Pulmonary artery endothelial cell (primary cell): ENCODE measurements around the gene EIF1AX. TPM values are rescaled to one million over a fixed set of nuclear protein-coding genes. Genes with fewer than 3 reads are reported as not detected.
"Not testable (repeated sequence)": the region's sequence is repeated elsewhere in the genome, so short reads cannot be mapped to it uniquely, and the experiment has no call there.

ENCODE experiments used
- DNase-seq: peaks from one replicate; pipeline ENCODE4 v3.0.0-alpha.2; 2011; ENCODE audit warnings: low read depth, low spot score
- total RNA-seq: library from RNA; depleted of rRNA; stranded (reverse); fragments of >200 nt; gene quantifications from 2 replicates; pipeline ENCODE4 v1.2.3, GENCODE V29; 2014

Gene EIF1AX
- total RNA-seq = 31.5 and 36.7 TPM in 2 replicates

GRCh38 chrX:20141281-20142220 lies at the start of gene EIF1AX:
Gene EIF1AX, minus strand, starts transcription at chrX:20141838. Its CDS starts 198 bp downstream, at chrX:20141640.
- DNase-seq = peak; percentile 96

GRCh38 chrX:20189171-20189570 lies 47.5 kb upstream of the EIF1AX start:
- DNase-seq = no peak

GRCh38 chrX:20181598-20182329 lies 40.1 kb upstream of the EIF1AX start:
- no peak for DNase-seq

- no peak for DNase-seq
Measured at GRCh38 chrX:20177093-20177492, 35.5 kb upstream of the EIF1AX start.

GRCh38 chrX:20173856-20174255 lies 32.2 kb upstream of the EIF1AX start:
- DNase-seq = no peak

- DNase-seq = no peak
Measured at GRCh38 chrX:20173313-20173712, 31.7 kb upstream of the EIF1AX start.

- no peak for DNase-seq
Measured at GRCh38 chrX:20171887-20172286, 30.2 kb upstream of the EIF1AX start.

- not testable (repeated sequence) for DNase-seq
Measured at GRCh38 chrX:20162516-20162915, 20.9 kb upstream of the EIF1AX start.

- DNase-seq = no peak
Measured at GRCh38 chrX:20159797-20160385, 18.3 kb upstream of the EIF1AX start.

GRCh38 chrX:20151689-20152088 lies 10.1 kb upstream of the EIF1AX start:
- no peak for DNase-seq

- no peak for DNase-seq
Measured at GRCh38 chrX:20149326-20149725, 7.7 kb upstream of the EIF1AX start.

- DNase-seq = no peak
Measured at GRCh38 chrX:20147561-20147960, 5.9 kb upstream of the EIF1AX start.

- peak; percentile 58 for DNase-seq
Measured at GRCh38 chrX:20144491-20144890, 2.9 kb upstream of the EIF1AX start.

GRCh38 chrX:20143561-20143960 lies 1.9 kb upstream of the EIF1AX start:
- no peak for DNase-seq

GRCh38 chrX:20143111-20143510 lies 1.5 kb upstream of the EIF1AX start:
- no peak for DNase-seq

GRCh38 chrX:20140420-20140819 lies 1.2 kb downstream of the EIF1AX start:
- no peak for DNase-seq

- no peak for DNase-seq
Measured at GRCh38 chrX:20139966-20140365, 1.7 kb downstream of the EIF1AX start.

GRCh38 chrX:20135944-20136343 lies 5.7 kb downstream of the EIF1AX start:
- DNase-seq = no peak

- DNase-seq = no peak
Measured at GRCh38 chrX:20132666-20133065, 9.0 kb downstream of the EIF1AX start.

GRCh38 chrX:20130357-20130756 lies 11.3 kb downstream of the EIF1AX start:
- DNase-seq = no peak

GRCh38 chrX:20129547-20129946 lies 12.1 kb downstream of the EIF1AX start:
- DNase-seq = no peak

- no peak for DNase-seq
Measured at GRCh38 chrX:20128670-20129069, 13.0 kb downstream of the EIF1AX start.
